CD4-positive, alpha-beta T cell treated with Interleukin-4 for 1 hour (primary cell): ENCODE measurements around the gene IFIH1.

Experiments used
- DNase-seq, 2 donors: peaks; one replicate each; pipeline ENCODE4 v3.0.0-alpha.2; 2020 to 2022

The IFIH1 gene

GRCh38 chr2:162308747-162309503 is 9.6 kb downstream of the IFIH1 start:
- no peak for DNase-seq

- no peak for DNase-seq
These were observed 12.6 kb downstream of the IFIH1 start for GRCh38 chr2:162305901-162306300.

- no peak for DNase-seq
These were observed 16.6 kb downstream of the IFIH1 start for GRCh38 chr2:162301877-162302276.

- DNase-seq: peak; percentile 48 to 70
These were observed 17.2 kb downstream of the IFIH1 start for GRCh38 chr2:162301151-162301804.

- no peak for DNase-seq
These were observed 18.2 kb downstream of the IFIH1 start for GRCh38 chr2:162300266-162300665.

GRCh38 chr2:162298669-162299335 is 19.7 kb downstream of the IFIH1 start:
- no peak for DNase-seq

GRCh38 chr2:162297925-162298552 is 20.4 kb downstream of the IFIH1 start:
- peak; percentile 47 to 78 for DNase-seq

GRCh38 chr2:162295009-162295408 is 23.5 kb downstream of the IFIH1 start:
- no peak for DNase-seq

GRCh38 chr2:162293122-162293786 is 25.2 kb downstream of the IFIH1 start:
- no peak for DNase-seq

GRCh38 chr2:162291748-162292147 is 26.7 kb downstream of the IFIH1 start:
- DNase-seq: no peak

GRCh38 chr2:162282765-162283425 is 35.6 kb downstream of the IFIH1 start:
- DNase-seq: no peak

GRCh38 chr2:162280654-162281053 is 37.8 kb downstream of the IFIH1 start:
- DNase-seq: no peak

GRCh38 chr2:162277381-162277780 is 41.1 kb downstream of the IFIH1 start:
- DNase-seq: no peak

- no peak for DNase-seq
These were observed 50.5 kb downstream of the IFIH1 start for GRCh38 chr2:162267996-162268395.

GRCh38 chr2:162267496-162267895 is 51.0 kb downstream of the IFIH1 start:
- no peak for DNase-seq

- DNase-seq: no peak
These were observed 52.1 kb downstream of the IFIH1 start for GRCh38 chr2:162266460-162266760.

GRCh38 chr2:162265666-162266459 is 52.6 kb downstream of the IFIH1 start:
- no peak for DNase-seq

- DNase-seq: peak; percentile 1 to 31
These were observed 57.2 kb downstream of the IFIH1 start for GRCh38 chr2:162261032-162261945.

- DNase-seq: no peak
These were observed 59.8 kb downstream of the IFIH1 start for GRCh38 chr2:162258686-162259085.

- no peak for DNase-seq
These were observed 60.3 kb downstream of the IFIH1 start for GRCh38 chr2:162258169-162258568.

- DNase-seq: no peak
These were observed 61.1 kb downstream of the IFIH1 start for GRCh38 chr2:162257425-162257824.
